DMS114 treated with DMSO at 0.1 percent for 48 hours (cell line): ENCODE data around the gene HRAS.
"Not testable (repeated sequence)": the region's sequence is repeated elsewhere in the genome, so short reads cannot be mapped to it uniquely, and the experiment has no call there.

Experiments
- DNase-seq: peaks from one replicate; lab custom pipeline; 2025; ENCODE audit not compliant: unreplicated experiment; lab: John Stamatoyannopoulos, UW

Gene HRAS

DNA sequence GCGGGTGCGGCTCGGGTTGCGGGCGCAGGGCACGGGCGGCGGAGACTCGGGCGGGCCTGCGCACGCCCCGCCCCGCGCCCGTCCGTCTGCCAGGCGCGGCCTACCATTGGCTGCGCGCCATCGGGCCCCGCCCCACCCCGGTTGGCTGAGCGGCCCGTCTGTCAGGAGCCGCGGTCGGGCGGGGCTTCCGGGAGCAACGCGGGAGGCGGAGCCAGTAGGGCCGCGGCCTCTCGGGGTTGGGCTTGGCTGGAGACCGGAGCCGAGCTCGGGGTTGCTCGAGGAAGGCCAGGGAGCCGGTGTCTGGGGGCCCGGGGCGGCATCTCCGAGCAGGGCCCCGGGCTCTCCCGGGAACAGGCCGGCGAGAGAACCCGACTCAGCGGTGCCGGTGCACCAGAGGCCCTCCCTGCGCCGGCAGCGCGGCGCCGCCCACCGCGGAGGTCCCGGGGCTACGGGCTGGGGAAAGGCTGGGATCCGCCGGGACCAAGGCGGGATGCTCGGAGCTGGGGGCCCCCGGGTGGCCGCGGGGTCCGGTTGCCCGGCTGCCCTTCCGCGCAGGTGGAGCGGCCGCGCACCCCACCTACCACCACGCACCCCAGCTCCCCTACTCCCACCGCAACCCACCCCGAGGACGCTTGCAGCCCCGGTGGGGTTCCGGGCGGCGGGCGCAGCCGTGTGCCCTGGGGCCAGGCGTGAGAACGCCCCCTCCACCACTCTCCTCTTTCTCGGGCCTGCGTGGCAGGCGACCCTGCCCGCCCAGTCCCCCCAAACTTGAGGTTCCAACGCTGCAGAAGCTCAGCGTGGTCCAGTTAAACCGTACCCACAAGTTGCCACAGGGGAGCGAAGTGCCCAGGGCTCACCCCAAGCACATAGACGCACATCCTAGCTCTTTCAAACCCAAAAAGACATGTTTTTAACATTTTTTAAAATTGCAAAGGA is at the start of gene HRAS:
Gene HRAS (minus strand): TSS at position 58 of the 936 bp plus-strand sequence.
- DNase-seq: peak; percentile 59

- DNase-seq: no peak
Measured at GRCh38 chr11:584287-584686, 48.9 kb upstream of the HRAS start.

- DNase-seq: no peak
Measured at GRCh38 chr11:581752-582151, 46.4 kb upstream of the HRAS start.

GRCh38 chr11:581342-581741 is 46.0 kb upstream of the HRAS start:
- DNase-seq: no peak

GRCh38 chr11:579830-580601 is 44.6 kb upstream of the HRAS start:
- DNase-seq: no peak

DNA sequence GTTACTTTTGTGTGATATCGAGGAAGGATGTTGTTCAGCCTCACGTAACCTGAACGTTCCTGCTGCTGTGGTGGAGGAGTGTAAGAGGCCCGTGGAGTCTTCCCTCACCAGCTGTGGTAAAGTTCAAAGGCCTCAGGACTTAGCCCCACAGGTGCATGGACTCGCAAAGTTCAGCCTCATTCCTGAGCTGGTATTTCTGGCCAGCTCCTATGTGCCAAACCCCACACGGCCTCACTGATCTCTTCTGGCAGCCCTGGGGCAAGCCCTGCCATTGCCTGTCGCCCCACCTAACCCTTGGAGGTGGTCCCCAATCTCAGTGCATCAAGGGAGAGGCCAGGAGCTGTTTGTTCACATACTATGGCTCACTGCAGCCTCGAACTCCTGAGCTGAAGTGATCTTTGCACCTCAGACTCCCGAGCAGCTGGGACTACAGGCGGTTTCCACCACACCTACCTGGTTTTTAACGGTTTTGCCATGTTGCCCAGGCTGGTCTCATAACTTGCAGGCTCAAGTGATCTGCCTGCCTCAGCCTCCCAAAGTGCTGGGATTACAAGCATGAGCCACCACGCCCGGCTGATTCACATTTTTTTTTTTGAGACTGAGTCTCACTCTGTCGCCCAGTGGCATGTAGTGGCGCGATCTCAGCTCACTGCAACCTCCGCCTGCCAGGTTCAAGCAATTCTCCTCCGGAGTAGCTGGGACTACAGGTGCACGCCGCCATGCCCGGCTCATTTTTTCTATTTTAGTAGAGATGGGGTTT is 43.1 kb upstream of the HRAS start:
- DNase-seq: no peak

GRCh38 chr11:577611-577894 is 42.2 kb upstream of the HRAS start:
- no peak for DNase-seq

GRCh38 chr11:576811-577610 is 41.6 kb upstream of the HRAS start:
- DNase-seq: no peak

DNA sequence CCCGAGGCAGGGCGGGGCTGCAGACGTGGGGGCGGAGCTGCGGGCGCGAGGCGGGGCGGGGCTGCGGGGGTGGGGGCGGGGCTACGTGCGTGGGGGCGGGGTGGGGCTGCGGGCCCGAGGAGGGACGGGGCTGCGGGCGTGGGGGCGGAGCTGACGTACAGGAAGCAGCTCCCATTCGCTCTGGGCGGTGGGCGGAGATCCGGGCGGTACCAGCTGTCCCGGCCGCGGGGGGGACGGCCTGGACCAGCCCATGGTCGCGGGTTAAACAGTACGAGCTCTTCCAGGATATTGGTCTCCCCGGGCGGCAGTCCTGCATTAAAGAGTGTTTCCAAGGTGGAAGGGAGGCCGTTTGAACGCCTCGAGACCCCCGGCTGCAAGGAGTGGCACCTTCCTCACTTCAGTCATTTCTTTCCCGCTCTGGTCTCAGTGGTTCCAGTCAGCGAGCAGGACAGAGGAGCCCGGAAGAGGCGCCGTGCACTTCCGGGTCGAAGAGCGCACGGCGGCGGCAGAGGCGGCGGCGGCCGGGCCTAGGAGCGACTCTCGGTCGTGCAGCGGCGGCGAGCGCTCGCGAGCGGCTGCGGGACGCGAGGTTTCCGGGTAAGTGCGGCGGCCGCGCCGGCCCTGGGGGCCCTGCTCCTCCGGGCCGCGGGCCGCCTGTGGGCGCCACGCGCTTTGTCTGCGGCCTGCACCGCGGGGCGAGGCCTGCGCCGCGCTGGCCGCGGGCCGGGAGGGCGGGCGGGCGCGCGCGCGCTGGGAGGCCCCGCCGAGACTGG is 40.8 kb upstream of the HRAS start, which contains the start of gene PHRF1:
Gene PHRF1 (plus strand): TSS at position 475 of the 773 bp plus-strand sequence. CDS start 5,043 bp downstream, outside the sequence.
- DNase-seq: peak; percentile 76

GRCh38 chr11:575313-575995 is 40.1 kb upstream of the HRAS start:
- no peak for DNase-seq

DNA sequence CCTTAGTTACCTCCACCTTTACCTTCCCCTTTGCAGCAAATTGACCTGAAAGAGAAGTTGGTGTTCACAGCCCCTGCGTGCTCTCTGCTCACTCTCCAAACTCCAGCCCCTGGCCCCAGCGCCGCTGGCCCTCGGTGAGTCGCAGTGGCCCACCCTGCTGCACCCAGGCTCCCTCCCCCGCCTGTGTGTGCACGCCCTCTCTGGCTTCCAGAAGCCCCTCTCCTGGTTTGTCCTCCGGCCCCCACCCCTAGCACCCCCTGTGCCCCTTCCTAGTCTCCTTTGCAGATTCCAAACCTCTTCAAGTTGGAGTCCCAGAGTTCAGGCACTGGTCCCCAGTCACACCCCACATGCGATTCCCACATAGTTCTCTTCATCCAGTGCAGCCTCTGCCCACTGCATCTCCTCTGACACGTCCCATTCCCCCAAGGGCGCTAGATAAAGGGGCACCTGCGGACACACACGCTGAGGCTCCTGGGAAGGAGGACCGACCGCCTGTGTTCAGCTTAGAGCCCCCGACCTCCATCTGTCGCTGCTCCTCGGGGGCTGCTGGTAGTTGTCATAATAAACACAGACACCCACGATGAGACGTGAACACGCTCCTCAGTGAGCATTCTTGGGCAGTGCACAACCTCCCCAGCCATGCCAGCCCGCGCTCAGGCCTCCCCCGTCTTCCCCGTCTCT is 39.4 kb upstream of the HRAS start:
- DNase-seq: no peak

GRCh38 chr11:574031-574570 is 38.7 kb upstream of the HRAS start:
- not testable (repeated sequence) for DNase-seq

GRCh38 chr11:573146-573759 is 37.9 kb upstream of the HRAS start:
- no peak for DNase-seq

GRCh38 chr11:571802-572185 is 36.4 kb upstream of the HRAS start:
- DNase-seq: no peak

DNA sequence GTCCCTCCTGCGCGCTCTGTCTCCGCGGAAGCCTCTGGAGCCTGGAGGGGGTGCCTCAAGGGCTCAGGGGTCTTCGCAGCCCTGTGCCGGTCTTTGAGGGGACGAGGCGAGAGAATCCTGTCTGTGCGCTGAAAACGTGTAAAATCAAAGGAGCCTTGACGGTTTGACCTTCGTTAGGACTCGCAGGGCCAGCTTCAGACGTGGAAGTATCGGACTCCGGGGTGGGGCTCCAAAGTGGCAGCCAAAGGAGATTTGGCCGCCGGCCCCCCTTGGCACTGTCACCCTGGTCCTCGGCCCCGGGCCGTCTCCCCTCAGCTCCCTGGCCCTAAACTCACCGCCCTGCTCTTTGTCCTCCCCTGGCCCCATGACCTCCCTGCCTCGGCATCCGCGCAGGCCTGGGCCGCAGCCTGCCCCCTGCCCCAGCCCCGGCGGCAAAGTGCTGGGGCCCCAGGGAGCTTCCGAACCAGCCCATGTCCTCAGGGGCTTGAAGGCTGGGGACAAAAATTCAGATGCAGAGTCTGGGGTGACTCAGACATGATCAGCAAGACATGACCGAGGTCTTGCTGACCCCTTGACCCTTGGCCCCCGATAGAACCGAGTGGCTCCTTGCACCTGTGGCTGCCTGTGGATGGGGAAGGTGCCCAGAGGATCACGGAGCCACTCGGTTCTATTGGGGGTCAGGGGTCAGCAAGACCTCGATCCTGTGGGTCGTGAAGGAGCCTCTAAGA is 33.9 kb upstream of the HRAS start:
- no peak for DNase-seq

DNA sequence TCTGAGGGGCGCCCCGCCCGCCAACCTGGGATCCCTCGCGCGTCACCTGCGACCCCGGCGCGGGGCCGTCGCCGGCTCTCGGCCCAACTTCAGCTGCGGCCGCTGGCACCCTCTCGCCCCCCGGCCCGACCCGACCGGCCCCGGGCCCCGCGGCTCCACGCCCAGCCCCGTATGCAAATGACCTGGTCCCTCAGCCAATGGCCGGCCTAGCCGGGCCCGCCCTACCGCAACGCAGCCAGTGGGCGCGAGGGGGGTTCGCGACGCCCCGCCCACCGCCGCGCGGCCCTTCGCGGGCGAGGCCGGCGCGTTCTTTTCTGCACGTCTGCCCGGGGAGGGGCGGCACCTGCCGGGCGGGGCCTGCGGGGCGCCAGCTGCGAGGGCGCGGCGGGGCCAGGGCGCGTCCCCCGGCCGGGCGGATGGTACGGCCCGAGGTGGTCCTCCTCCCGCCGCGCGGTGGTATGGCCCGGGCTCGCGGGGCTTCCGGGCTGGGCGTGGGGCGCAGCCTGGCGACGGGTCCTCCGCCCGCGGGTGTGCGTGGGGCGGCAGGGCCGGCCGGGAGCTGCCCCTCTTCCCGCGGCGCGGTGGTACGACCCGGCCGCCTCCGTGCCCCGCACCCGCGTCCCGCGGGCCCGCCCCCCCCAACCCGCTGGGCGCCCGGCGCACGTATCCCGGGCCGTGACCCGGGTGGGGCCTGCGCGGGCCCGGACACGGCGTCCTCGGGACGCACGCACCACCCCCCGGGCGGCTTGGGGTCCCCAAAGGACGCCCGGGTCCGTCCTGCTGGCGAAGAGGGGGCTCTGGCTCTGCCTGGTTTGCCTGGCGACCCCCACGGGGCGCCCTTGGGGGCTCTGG is 33.2 kb upstream of the HRAS start:
- DNase-seq: peak; percentile 52
